HL-60/S4 treated with phorbol 12-myristate 13-acetate at 8.2 ng/mL for 4 days and 3 days (cell line): ENCODE measurements around the gene TIGIT.

Experiments used
- in situ Hi-C: fragments of 300-500 bp; cut with MboI; formaldehyde crosslinking; loops from 2 replicates; pipeline ENCODE4 v1.15.0; 2022; ENCODE audit warnings: low sequenced_read_pairs

Gene TIGIT

DNA sequence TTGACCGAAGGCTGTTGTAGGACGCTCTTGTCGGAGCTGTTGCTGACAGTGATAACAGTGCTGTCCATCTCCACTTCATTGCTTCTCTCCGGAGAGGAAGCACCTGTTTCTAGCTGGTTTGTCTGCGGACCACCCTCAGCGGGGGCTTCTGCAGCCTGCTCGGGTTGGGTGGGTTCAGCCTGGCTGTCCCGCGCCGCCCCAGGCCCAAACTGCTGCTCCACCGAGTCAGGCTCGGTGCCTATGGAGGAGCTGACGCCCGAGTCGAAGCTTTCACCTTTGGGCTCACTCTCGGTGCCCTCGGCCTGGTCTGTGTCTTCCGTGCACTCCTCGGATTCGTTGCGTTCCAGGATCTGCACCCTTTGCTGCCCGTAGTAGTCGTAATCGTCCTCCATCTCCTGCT, 56.9 kb downstream of the TIGIT start:
- in situ Hi-C loops, result no loop called here

DNA sequence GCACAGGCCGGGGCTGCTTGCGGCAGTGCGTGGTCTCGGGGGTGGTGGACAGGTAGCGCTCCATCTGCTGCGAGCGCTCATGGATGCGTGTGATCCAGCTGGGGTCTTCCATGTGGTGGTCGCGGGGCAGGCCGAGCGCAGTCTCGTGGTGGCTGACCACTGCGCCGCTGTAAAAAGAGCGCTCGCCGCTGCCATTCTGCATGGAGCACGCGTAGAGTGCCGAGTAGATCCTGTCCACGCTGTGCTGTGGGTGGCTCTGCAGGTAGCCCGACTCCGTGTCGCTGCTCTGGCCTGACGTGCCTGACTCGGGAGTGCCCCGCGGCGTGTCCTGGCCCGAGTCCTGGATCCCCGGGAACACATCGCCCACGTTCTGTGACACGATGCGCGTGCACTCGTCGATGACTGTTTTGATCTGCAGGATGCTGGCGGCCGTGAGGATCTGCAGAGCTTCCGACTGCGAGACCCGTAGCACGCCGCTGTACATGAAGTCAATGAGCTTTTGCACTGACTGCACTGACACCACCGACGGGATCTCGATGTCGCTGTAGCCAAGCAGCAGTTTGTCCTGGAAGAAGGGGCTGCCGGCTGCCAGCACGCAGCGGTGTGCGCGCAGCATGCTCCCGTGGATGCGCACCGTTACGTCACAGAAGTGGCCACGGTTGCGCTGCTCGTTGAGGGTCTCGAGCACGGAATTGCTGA, 57.4 kb downstream of the TIGIT start:
- in situ Hi-C loops, result no loop called here

DNA sequence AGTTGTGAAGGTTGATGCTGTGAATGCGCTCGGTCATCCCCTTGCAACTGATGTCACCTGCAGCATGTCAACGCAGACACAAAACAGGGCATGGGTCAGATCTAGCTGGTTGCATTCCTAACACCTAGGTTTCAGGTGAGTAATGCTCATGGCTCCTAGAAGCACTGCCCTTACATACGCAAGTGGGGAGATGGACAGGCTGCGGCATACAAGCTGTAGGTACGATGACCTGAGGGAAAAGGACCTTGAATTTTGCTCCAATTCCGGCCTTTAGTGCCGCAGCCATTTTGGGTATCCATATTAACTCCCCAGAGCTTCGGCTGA, 58.0 kb downstream of the TIGIT start:
- in situ Hi-C loops, result no loop called here

DNA sequence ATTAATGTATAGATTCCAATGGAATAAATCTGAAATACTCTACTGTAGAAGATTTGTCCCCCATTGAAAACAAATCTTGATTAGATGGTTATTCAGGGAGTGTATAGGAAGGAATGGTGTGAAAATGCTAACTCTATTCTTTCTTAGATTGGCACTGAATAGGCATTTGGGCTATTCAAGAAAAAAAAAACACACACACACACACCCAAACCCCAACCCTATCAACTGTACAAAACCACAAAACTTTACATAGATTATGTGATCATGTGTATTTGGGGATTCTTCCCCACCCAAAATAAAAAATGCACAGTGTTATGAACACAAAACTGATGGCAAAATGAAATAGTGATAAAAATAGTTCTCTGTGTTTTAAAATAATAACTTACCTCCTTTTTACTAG, 61.8 kb downstream of the TIGIT start:
- in situ Hi-C loops, result no loop called here

DNA sequence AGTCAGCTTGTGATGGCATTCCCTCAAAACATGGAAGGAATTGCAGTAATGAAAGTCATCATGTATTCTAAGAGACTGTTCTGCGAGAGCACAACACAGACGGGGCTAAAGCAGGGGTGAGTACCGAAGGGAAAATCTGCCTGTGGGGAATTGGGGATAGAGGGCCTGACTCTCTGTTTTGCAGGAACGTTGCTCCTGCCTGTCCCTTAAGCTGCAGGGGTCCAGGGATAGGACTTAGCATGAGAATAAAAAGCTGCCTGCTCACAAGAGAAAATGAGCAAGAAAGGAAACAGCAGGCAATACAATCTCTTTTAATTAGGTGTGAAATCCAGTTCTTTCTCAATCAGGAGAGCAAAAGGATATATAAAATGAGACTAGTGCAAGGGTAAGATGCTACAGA, 62.2 kb downstream of the TIGIT start:
- in situ Hi-C loops, result no loop called here

DNA sequence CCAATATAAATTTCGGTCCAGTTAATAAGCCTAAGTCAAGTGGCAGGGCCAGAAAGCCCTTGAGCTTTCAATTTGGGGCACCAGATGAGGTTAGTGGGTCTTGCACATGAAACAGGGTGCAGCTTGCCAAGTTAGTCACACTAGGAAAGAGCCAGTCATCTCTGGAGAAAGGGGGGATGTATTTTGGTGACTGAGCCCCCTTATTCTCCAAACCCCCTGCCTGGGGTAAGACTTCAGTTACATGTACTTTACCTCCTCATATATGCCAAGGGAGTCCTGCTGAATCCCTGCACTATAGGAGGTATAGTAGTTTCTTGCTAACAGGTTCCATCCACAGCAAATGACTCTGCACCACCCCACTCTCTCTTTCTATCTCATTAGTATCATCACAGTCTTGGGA, 62.7 kb downstream of the TIGIT start:
- in situ Hi-C loops, result no loop called here
